ENCODE measurements around the gene DYNLL1. TPM values are rescaled to one million over a fixed set of nuclear protein-coding genes. Genes with fewer than 3 reads are reported as not detected.

The DYNLL1 gene
- total RNA-seq, 1 donor from 2014 or later = 159 TPM

- peaks cover 40% of the 10 kb centered on the region for H3K36me3 Mint-ChIP-seq (ENCODE audit: low read depth)
- intact Hi-C loops (cut with micrococcal nuclease) = loop anchor here (2.0 kb wide), 2 partner anchors 14 to 22 kb away; partner anchors contain the start of genes GATC and TRIAP1
- ATAC-seq (ENCODE audit: low read depth) = no peak
Observed at GRCh38 chr12:120468325-120468820, 27.5 kb upstream of the DYNLL1 start.

GRCh38 chr12:120468821-120469449 lies 27.0 kb upstream of the DYNLL1 start:
- intact Hi-C loops (cut with micrococcal nuclease) = loop anchor here (1.0 to 2.0 kb wide), 6 partner anchors 14 to 112 kb away; partner anchors contain the start of genes GATC, POP5, RNF10 and TRIAP1
- Mint-ChIP-seq H3K4me1 (peaks cover 33% of the 10 kb centered on the region), H3K27me3 (no peaks in the 10 kb centered on the region), H3K36me3 (ENCODE audit: low read depth) (peaks cover 34% of the 10 kb centered on the region), H3K27ac (peak overlapping the region; percentile 86), H3K4me3 (peak overlapping the region; percentile 90), H3K9me3 (no peaks in the 10 kb centered on the region)
- no peak for TF ChIP-seq CTCF (IDR thresholded peaks at IDR 0.05)
- ATAC-seq (ENCODE audit: low read depth) (peak; percentile 66), DNase-seq (no peak)
- ChIA-PET POLR2A (interaction anchor here (0.6 to 3.5 kb wide), 23 partner anchors 10 to 1322 kb away, joined by 3 to 54 read pairs (median 5); partner anchors contain the start of genes ACADS, COQ5, COX6A1 and DYNLL1), CTCF (interaction anchor here (1.2 to 2.7 kb wide), 6 partner anchors 10 to 63 kb away, joined by 4 to 16 read pairs (median 6); partner anchors contain the start of genes COX6A1 and DYNLL1)

More at GRCh38 chr12:120468325-120468820, 27.5 kb upstream of the DYNLL1 start:
- CTCF ChIA-PET = interaction anchor here (1.0 to 2.7 kb wide), 6 partner anchors 9 to 240 kb away, joined by 4 to 16 read pairs (median 6); partner anchors contain the start of genes COX6A1 and DYNLL1
- H3K27ac Mint-ChIP-seq = peak overlapping the region; percentile 86
- DNase-seq = peak; percentile 21
- no peak for TF ChIP-seq CTCF (IDR thresholded peaks at IDR 0.05)
- peaks cover 33% of the 10 kb centered on the region for H3K4me1 Mint-ChIP-seq
- peak overlapping the region; percentile 90 for H3K4me3 Mint-ChIP-seq
- POLR2A ChIA-PET = interaction anchor here (0.5 to 3.5 kb wide), 17 partner anchors 10 to 1323 kb away, joined by 3 to 54 read pairs (median 7); partner anchors contain the start of genes COQ5, COX6A1, DYNLL1 and POP5
- no peaks in the 10 kb centered on the region for H3K27me3 Mint-ChIP-seq
- no peaks in the 10 kb centered on the region for H3K9me3 Mint-ChIP-seq

- Mint-ChIP-seq H3K4me3 (peak within 1 kb of the TSS; percentile 90), H3K4me1 (peaks cover 33% of the 10 kb centered on the region), H3K36me3 (ENCODE audit: low read depth) (peaks cover 28% of the 10 kb centered on the region), H3K9me3 (no peaks in the 10 kb centered on the region), H3K27me3 (no peaks in the 10 kb centered on the region), H3K27ac (peak within 1 kb of the TSS; percentile 86)
- peak; percentile 88 for ATAC-seq (ENCODE audit: low read depth)
- ChIA-PET CTCF (interaction anchor here (0.9 to 2.7 kb wide), 6 partner anchors 11 to 66 kb away, joined by 3 to 16 read pairs (median 6); partner anchors contain the start of genes COX6A1 and DYNLL1), POLR2A (interaction anchor here (0.5 to 3.5 kb wide), 21 partner anchors 11 to 357 kb away, joined by 3 to 54 read pairs (median 5); partner anchors contain the start of genes ACADS, COQ5, COX6A1 and DYNLL1)
- intact Hi-C loops (cut with micrococcal nuclease) = loop anchor here (1.0 to 2.0 kb wide), 6 partner anchors 15 to 112 kb away; partner anchors contain the start of genes GATC, POP5, RNF10 and TRIAP1
- DNase-seq = peak; percentile 99
- no peak for TF ChIP-seq CTCF (IDR thresholded peaks at IDR 0.05)
Observed at GRCh38 chr12:120469450-120470149, 26.3 kb upstream of the DYNLL1 start, which contains the start of gene SRSF9. Gene SRSF9 (minus strand): TSS chr12:120469748. CDS start chr12:120469609, 139 bp downstream.

- Mint-ChIP-seq H3K9me3 (no peaks in the 10 kb centered on the region), H3K4me1 (peaks cover 33% of the 10 kb centered on the region)
Observed at GRCh38 chr12:120470150-120470784, 25.6 kb upstream of the DYNLL1 start.

More at GRCh38 chr12:120470150-120470784, 25.6 kb upstream of the DYNLL1 start:
- Mint-ChIP-seq H3K36me3 (ENCODE audit: low read depth) (peaks cover 21% of the 10 kb centered on the region), H3K27me3 (no peaks in the 10 kb centered on the region), H3K4me3 (peak overlapping the region; percentile 90), H3K27ac (peak overlapping the region; percentile 82)
- ATAC-seq (ENCODE audit: low read depth) (peak; percentile 2), DNase-seq (no peak)
- no peak for TF ChIP-seq CTCF (IDR thresholded peaks at IDR 0.05)
- CTCF ChIA-PET = interaction anchor here (0.9 to 2.7 kb wide), 5 partner anchors 25 to 66 kb away, joined by 3 to 16 read pairs (median 4); partner anchors contain the start of genes COX6A1 and DYNLL1
- intact Hi-C loops (cut with micrococcal nuclease) = no loop called here
- POLR2A ChIA-PET = interaction anchor here (0.5 to 3.5 kb wide), 10 partner anchors 11 to 358 kb away, joined by 3 to 54 read pairs (median 7); partner anchors contain the start of genes COX6A1, DYNLL1, RNF10 and RNU4-1
